ENCODE data around the gene DENND1A.

DNA sequence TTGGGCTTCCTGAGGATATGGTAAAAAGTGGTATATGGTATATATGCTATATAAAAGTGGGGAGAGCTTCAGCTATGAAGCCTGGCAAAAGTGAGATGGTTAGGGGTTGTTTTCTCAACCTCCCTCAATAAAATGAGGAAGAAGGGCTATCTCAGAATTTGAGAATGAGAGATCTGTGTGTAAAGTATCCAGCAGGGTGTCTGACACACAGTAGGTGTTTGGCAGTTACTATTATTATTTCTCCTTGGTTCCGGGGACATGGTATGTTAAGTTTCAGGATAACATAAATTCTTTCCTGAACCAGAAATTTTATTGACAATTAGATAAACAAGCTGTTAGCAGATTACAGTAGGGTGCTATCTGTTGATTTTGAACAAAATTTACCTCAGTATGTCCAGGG lies 94.1 kb downstream of the DENND1A start:
- TF ChIP-seq FOXM1 (IDR thresholded peaks at IDR 0.05; ENCODE audit: borderline replicate concordance), result no peak
- TF ChIP-seq BHLHE40 (IDR thresholded peaks at IDR 0.05; ENCODE audit: borderline replicate concordance), result no peak
- no peak for TF ChIP-seq SUZ12 (IDR thresholded peaks at IDR 0.05)
- no peak for TF ChIP-seq LEF1 (IDR thresholded peaks at IDR 0.05; ENCODE audit: borderline replicate concordance)
- no peak for TF ChIP-seq SP1 (IDR thresholded peaks at IDR 0.05)
- TF ChIP-seq FOXA1 (IDR thresholded peaks at IDR 0.05), result no peak
- no peak for TF ChIP-seq CTBP1 (IDR thresholded peaks at IDR 0.05; ENCODE audit: borderline replicate concordance)
- TF ChIP-seq HDGF (IDR thresholded peaks at IDR 0.05; ENCODE audit: borderline replicate concordance), result no peak
- TF ChIP-seq NFRKB (IDR thresholded peaks at IDR 0.05), result no peak
- TF ChIP-seq ELF4 (IDR thresholded peaks at IDR 0.05), result no peak
- TF ChIP-seq FOXK2 (IDR thresholded peaks at IDR 0.05), result no peak
- TF ChIP-seq L3MBTL2 (conservative IDR thresholded peaks at IDR 0.05), result no peak
- TF ChIP-seq, protein P1, sequence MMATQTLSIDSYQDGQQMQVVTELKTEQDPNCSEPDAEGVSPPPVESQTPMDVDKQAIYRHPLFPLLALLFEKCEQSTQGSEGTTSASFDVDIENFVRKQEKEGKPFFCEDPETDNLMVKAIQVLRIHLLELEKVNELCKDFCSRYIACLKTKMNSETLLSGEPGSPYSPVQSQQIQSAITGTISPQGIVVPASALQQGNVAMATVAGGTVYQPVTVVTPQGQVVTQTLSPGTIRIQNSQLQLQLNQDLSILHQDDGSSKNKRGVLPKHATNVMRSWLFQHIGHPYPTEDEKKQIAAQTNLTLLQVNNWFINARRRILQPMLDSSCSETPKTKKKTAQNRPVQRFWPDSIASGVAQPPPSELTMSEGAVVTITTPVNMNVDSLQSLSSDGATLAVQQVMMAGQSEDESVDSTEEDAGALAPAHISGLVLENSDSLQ (IDR thresholded peaks at IDR 0.05), result no peak
- TF ChIP-seq ARNT (IDR thresholded peaks at IDR 0.05), result no peak

All from HEK293T (cell line).